ENCODE data around the gene SIGLEC12. TPM values are rescaled to one million over a fixed set of nuclear protein-coding genes. Genes with fewer than 3 reads are reported as not detected.

Gene SIGLEC12
- total and polyA plus RNA-seq, 2 donors (not counting 1 experiment from before 2014, with no cell fraction given): 0.24 TPM; not detected in 1

- TF ChIP-seq, protein P1, sequence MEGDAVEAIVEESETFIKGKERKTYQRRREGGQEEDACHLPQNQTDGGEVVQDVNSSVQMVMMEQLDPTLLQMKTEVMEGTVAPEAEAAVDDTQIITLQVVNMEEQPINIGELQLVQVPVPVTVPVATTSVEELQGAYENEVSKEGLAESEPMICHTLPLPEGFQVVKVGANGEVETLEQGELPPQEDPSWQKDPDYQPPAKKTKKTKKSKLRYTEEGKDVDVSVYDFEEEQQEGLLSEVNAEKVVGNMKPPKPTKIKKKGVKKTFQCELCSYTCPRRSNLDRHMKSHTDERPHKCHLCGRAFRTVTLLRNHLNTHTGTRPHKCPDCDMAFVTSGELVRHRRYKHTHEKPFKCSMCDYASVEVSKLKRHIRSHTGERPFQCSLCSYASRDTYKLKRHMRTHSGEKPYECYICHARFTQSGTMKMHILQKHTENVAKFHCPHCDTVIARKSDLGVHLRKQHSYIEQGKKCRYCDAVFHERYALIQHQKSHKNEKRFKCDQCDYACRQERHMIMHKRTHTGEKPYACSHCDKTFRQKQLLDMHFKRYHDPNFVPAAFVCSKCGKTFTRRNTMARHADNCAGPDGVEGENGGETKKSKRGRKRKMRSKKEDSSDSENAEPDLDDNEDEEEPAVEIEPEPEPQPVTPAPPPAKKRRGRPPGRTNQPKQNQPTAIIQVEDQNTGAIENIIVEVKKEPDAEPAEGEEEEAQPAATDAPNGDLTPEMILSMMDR (IDR thresholded peaks at IDR 0.05): no peak
- TF ChIP-seq EZH2 (IDR thresholded peaks at IDR 0.05; ENCODE audit: borderline replicate concordance, insufficient read depth, low read depth, low read length, poor library complexity, severe bottlenecking): no peak
- intact Hi-C loops (cut with micrococcal nuclease): no loop called here
- DNase-seq (no peak), ATAC-seq (ENCODE audit: low read depth) (no peak)
- Histone ChIP-seq H3K4me3 (ENCODE audit: control extremely low read depth in 1 of 5, extremely low read depth in 1 of 5, insufficient read depth in 1 of 5, low read depth in 2 of 5, low read length in 4 of 5) (no peak overlapping the region), H3K4me1 (ENCODE audit: control insufficient read depth in 2 of 2, insufficient read depth in 2 of 2, low read length in 2 of 2) (no peaks in the 10 kb centered on the region), H2AFZ (ENCODE audit: insufficient read depth, low read depth, low read length, poor library complexity, severe bottlenecking) (no peak overlapping the region), H3K27ac (ENCODE audit: low read length in 2 of 2) (no peak overlapping the region), H3K4me2 (replicated peaks; ENCODE audit: low read depth, low read length, poor library complexity, severe bottlenecking) (no peak overlapping the region), H4K20me1 (ENCODE audit: control insufficient read depth, insufficient read depth, low read length, poor library complexity, severe bottlenecking) (no peaks in the 10 kb centered on the region), H3K9ac (ENCODE audit: low read length) (no peak overlapping the region), H3K9me3 (ENCODE audit: control extremely low read depth in 1 of 3, control insufficient read depth in 2 of 3, insufficient read depth in 1 of 3, low read length in 2 of 3) (peaks cover 0 to 3% (median 0%) of the 10 kb centered on the region in 3 donors), H3K79me2 (ENCODE audit: control insufficient read depth, insufficient read depth, low read length) (no peaks in the 10 kb centered on the region), H3K27me3 (replicated peaks in 1 of 4; ENCODE audit: control extremely low read depth in 1 of 4, control insufficient read depth in 3 of 4, insufficient read depth in 4 of 4, low read length in 3 of 4) (peaks cover 0 to 10% (median 0%) of the 10 kb centered on the region in 4 experiments), H3K36me3 (replicated peaks in 1 of 2; ENCODE audit: control extremely low read depth in 1 of 2, control insufficient read depth in 1 of 2, extremely low read depth in 1 of 2, insufficient read depth in 2 of 2, low read length in 1 of 2) (no peaks in the 10 kb centered on the region)
- Mint-ChIP-seq H3K4me3 (no peak overlapping the region), H3K9me3 (ENCODE audit: insufficient read depth) (no peaks in the 10 kb centered on the region), H3K4me1 (no peaks in the 10 kb centered on the region), H3K27ac (no peak overlapping the region), H3K27me3 (peaks cover 40% of the 10 kb centered on the region)
- POLR2A ChIA-PET: no interaction called here
- CTCF ChIA-PET: no interaction called here
- 84% methylated on average over 5 of the region's 7 CpGs for WGBS (ENCODE audit: insufficient coverage)
Observed at GRCh38 chr19:51491586-51491985, 10.0 kb downstream of the SIGLEC12 start.

- peaks cover 45% of the 10 kb centered on the region for H3K27me3 Mint-ChIP-seq
Observed at GRCh38 chr19:51490676-51491075, 10.9 kb downstream of the SIGLEC12 start.

More at GRCh38 chr19:51490676-51491075, 10.9 kb downstream of the SIGLEC12 start:
- TF ChIP-seq EZH2 (IDR thresholded peaks at IDR 0.05; ENCODE audit: borderline replicate concordance, insufficient read depth, low read depth, low read length, poor library complexity, severe bottlenecking): no peak
- TF ChIP-seq, protein P1 (IDR thresholded peaks at IDR 0.05): no peak
- H3K9me3 ChIP-seq (ENCODE audit: control extremely low read depth in 1 of 3, control insufficient read depth in 2 of 3, insufficient read depth in 1 of 3, low read length in 2 of 3): peaks cover 0 to 4% (median 0%) of the 10 kb centered on the region in 3 donors
- H2AFZ ChIP-seq (ENCODE audit: insufficient read depth, low read depth, low read length, poor library complexity, severe bottlenecking): no peak overlapping the region
- ATAC-seq (ENCODE audit: low read depth) (no peak), DNase-seq (no peak)
- no peak overlapping the region for H3K27ac ChIP-seq (ENCODE audit: low read length in 2 of 2)
- intact Hi-C loops (cut with micrococcal nuclease): no loop called here
- no peak overlapping the region for H3K9ac ChIP-seq (ENCODE audit: low read length)
- no peaks in the 10 kb centered on the region for H3K4me1 ChIP-seq (ENCODE audit: control insufficient read depth in 2 of 2, insufficient read depth in 2 of 2, low read length in 2 of 2)
- no peak overlapping the region for H3K4me3 ChIP-seq (ENCODE audit: control extremely low read depth in 1 of 5, extremely low read depth in 1 of 5, insufficient read depth in 1 of 5, low read depth in 2 of 5, low read length in 4 of 5)
- CTCF ChIA-PET: interaction anchor here (1.6 kb wide), 1 partner anchor 170 kb away, joined by 4 read pairs; no protein-coding TSS in a partner anchor
- H3K27me3 ChIP-seq (replicated peaks in 1 of 4; ENCODE audit: control extremely low read depth in 1 of 4, control insufficient read depth in 3 of 4, insufficient read depth in 4 of 4, low read length in 3 of 4): peaks cover 0 to 8% (median 0%) of the 10 kb centered on the region in 4 experiments
- H3K4me2 ChIP-seq (replicated peaks; ENCODE audit: low read depth, low read length, poor library complexity, severe bottlenecking): no peak overlapping the region
- Mint-ChIP-seq H3K4me1 (no peaks in the 10 kb centered on the region), H3K4me3 (no peak overlapping the region), H3K9me3 (ENCODE audit: insufficient read depth) (no peaks in the 10 kb centered on the region), H3K27ac (no peak overlapping the region)
- H3K79me2 ChIP-seq (ENCODE audit: control insufficient read depth, insufficient read depth, low read length): no peaks in the 10 kb centered on the region
- POLR2A ChIA-PET: no interaction called here
- 73% methylated on average over 14 of the region's 14 CpGs for WGBS (ENCODE audit: insufficient coverage)
- no peaks in the 10 kb centered on the region for H3K36me3 ChIP-seq (replicated peaks in 1 of 2; ENCODE audit: control extremely low read depth in 1 of 2, control insufficient read depth in 1 of 2, extremely low read depth in 1 of 2, insufficient read depth in 2 of 2, low read length in 1 of 2)
- no peaks in the 10 kb centered on the region for H4K20me1 ChIP-seq (ENCODE audit: control insufficient read depth, insufficient read depth, low read length, poor library complexity, severe bottlenecking)
